ENCODE data around the gene OR1G1.
"Not testable (repeated sequence)": the region's sequence is repeated elsewhere in the genome, so short reads cannot be mapped to it uniquely, and the experiment has no call there.

The OR1G1 gene

DNA sequence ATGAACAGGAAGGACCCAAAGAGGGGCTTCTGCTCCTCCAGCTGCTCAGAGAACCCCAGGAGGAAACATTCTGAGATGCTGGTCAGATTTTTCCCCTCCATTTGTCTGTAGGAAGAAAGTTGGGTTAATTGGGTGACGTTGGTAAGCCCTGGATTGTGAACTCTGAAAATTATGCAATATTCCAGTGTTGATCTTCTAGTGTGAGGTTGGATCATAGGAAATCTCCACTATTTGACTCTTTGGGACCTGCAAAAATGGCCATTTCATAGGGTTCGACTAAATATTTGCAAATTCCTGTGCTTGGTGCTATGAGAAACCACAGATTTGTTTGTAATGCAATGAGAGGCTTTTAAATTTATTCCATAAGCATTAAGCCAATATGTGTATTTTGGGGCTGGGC is at the start of gene OR1G1:
TSS of gene OR1G1 (minus strand) at position 101 of the 400 bp plus-strand sequence. CDS start at position 101, 0 bp downstream.
- no peak for DNase-seq (ENCODE audit: low read depth)

DNA sequence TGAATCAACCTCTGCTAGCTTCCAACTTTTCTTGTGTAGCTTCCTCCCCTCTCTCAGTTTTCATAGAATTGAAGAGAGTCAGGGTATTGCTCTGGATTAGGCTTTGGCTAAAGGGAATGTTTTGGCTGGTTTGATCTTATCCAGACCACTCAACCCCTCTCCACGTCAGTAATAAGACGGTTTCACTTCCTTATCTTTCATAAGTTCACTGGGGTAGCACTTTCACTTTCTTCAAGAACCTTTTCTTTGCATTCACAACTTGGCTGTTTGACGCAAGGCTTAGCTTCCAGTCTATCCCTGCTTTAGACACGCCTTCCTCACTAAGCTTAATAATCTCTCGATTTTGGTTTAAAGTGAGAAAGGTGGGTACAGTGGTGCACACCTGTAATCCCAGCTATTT is 40.2 kb upstream of the OR1G1 start:
- no peak for DNase-seq (ENCODE audit: low read depth)

DNA sequence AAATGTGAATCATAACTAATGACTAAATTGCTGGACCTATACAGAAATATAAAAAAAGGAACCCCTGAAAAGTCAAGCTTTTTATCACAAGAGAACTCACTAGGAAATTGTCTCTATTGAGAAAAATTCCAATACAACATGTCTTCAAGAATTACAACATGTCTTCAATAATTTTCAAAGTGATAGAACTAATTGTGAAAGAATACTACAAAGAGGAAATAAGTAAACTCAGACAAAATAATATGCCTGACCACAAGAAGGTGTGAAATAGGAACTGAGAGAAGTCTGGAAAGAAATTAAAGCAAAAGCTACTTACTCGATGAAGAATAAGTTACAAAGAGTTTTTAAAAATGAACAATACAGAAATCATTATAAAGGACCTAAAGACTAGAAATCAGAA is 29.9 kb upstream of the OR1G1 start:
- DNase-seq (ENCODE audit: low read depth), result no peak

DNA sequence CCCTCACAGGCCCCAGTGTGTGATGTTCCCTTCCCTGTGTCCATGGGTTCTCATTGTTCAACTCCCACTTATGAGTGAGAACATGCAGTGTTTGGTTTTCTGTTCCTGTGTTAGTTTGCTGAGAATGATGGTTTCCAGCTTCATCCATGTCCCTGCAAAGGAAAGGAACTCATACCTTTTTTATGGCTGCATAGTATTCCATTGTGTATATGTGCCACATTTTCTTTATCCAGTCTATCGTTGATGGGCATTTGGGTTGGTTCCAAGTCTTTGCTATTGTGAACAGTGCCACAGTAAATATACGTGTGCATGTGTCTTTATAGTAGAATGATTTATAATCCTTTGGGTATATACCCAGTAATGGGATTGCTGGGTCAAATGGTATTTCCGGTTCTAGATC is 10.1 kb upstream of the OR1G1 start:
- not testable (repeated sequence) for DNase-seq (ENCODE audit: low read depth)

DNA sequence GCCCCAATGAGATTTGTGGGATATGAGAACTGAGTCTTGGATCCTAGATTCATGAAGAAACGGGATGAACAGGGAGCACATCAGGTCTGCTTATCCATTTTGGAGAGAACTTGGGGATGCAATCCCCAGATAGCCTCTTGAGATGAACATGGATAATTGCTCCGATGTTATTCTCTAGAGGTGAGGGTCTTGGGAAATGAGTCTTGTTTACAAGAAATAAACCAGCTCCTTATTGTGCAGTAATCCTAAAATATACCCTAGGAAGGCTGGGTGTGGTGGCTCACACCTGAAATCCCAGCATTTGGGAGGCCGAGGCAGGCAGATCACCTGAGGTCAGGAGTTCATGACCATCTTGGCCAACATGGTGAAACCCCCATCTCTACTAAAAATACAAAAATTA is 23.0 kb downstream of the OR1G1 start, which contains the start of gene OR1D2:
TSS of gene OR1D2 (minus strand) at position 101 of the 400 bp plus-strand sequence. CDS start 11,426 bp downstream, outside the sequence.
- DNase-seq (ENCODE audit: low read depth), result no peak
